Measurements from ENCODE around the gene NUDCD3.

The NUDCD3 gene

GRCh38 chr7:44465490-44465889 is 25.0 kb downstream of the NUDCD3 start:
- Histone ChIP-seq H3F3A (ENCODE audit: control insufficient read depth, insufficient read depth) (peaks cover 23% of the 10 kb centered on the region), H3K79me2 (ENCODE audit: control insufficient read depth, low read length) (peaks cover 92% of the 10 kb centered on the region), H3K4me1 (ENCODE audit: control insufficient read depth, low read length) (peaks cover 85% of the 10 kb centered on the region), H3K4me3 (ENCODE audit: low read length) (no peak overlapping the region), H3K9me3 (ENCODE audit: control insufficient read depth, insufficient read depth, low read length) (no peaks in the 10 kb centered on the region), H3K36me3 (ENCODE audit: control insufficient read depth, low read length) (peaks cover 82% of the 10 kb centered on the region), H3K4me2 (ENCODE audit: low read length) (peak overlapping the region; percentile 32), H3K9me2 (replicated peaks; ENCODE audit: control insufficient read depth, low read length) (no peaks in the 10 kb centered on the region), H3K27ac (ENCODE audit: low read depth, low read length) (0 out of 2 replicates have a peak overlapping the region, but pooled peaks have one; percentile 1), H4K20me1 (ENCODE audit: control insufficient read depth, insufficient read depth, low read depth, low read length) (0 out of 2 replicates have a peak, but pooled peaks cover 4% of the 10 kb centered on the region), H3K27me3 (ENCODE audit: control insufficient read depth, low read length) (no peaks in the 10 kb centered on the region)
- TF ChIP-seq CTCF (IDR thresholded peaks at IDR 0.05; ENCODE audit: low read depth, low read length, poor library complexity, severe bottlenecking) (no peak), EZH2phosphoT487 (IDR thresholded peaks at IDR 0.05; ENCODE audit: borderline replicate concordance, low read length) (no peak)

GRCh38 chr7:44463169-44463808 is 27.2 kb downstream of the NUDCD3 start:
- H3K4me2 ChIP-seq (ENCODE audit: low read length), result peak overlapping the region; percentile 91; the same call in 1 of the 2 replicates
- H3K79me2 ChIP-seq (ENCODE audit: control insufficient read depth, low read length), result peaks cover 91% of the 10 kb centered on the region

GRCh38 chr7:44461387-44461786 is 29.1 kb downstream of the NUDCD3 start:
- H3K27me3 ChIP-seq (ENCODE audit: control insufficient read depth, low read length), result no peaks in the 10 kb centered on the region
- no peaks in the 10 kb centered on the region for H3K9me3 ChIP-seq (ENCODE audit: control insufficient read depth, insufficient read depth, low read length)
- peaks cover 76% of the 10 kb centered on the region for H3K36me3 ChIP-seq (ENCODE audit: control insufficient read depth, low read length)
- peak overlapping the region; percentile 68 for H3K4me3 ChIP-seq (ENCODE audit: low read length)
- H3K4me1 ChIP-seq (ENCODE audit: control insufficient read depth, low read length), result peaks cover 83% of the 10 kb centered on the region
- H3F3A ChIP-seq (ENCODE audit: control insufficient read depth, insufficient read depth), result peaks cover 25% of the 10 kb centered on the region
- no peaks in the 10 kb centered on the region for H4K20me1 ChIP-seq (ENCODE audit: control insufficient read depth, insufficient read depth, low read depth, low read length)
- H3K9me2 ChIP-seq (replicated peaks; ENCODE audit: control insufficient read depth, low read length), result no peaks in the 10 kb centered on the region
- TF ChIP-seq CTCF (IDR thresholded peaks at IDR 0.05; ENCODE audit: low read depth, low read length, poor library complexity, severe bottlenecking), result no peak
- TF ChIP-seq EZH2phosphoT487 (IDR thresholded peaks at IDR 0.05; ENCODE audit: borderline replicate concordance, low read length), result no peak
- peaks cover 98% of the 10 kb centered on the region for H3K79me2 ChIP-seq (ENCODE audit: control insufficient read depth, low read length)
- peak overlapping the region; percentile 67 for H3K27ac ChIP-seq (ENCODE audit: low read depth, low read length)
- peak overlapping the region; percentile 91 for H3K4me2 ChIP-seq (ENCODE audit: low read length)

More at GRCh38 chr7:44463169-44463808, 27.2 kb downstream of the NUDCD3 start:
- Histone ChIP-seq H3K27ac (ENCODE audit: low read depth, low read length) (peak overlapping the region; percentile 67; the same call in 1 of the 2 replicates), H3K4me1 (ENCODE audit: control insufficient read depth, low read length) (peaks cover 83% of the 10 kb centered on the region), H3K9me3 (ENCODE audit: control insufficient read depth, insufficient read depth, low read length) (no peaks in the 10 kb centered on the region), H3K27me3 (ENCODE audit: control insufficient read depth, low read length) (no peaks in the 10 kb centered on the region), H4K20me1 (ENCODE audit: control insufficient read depth, insufficient read depth, low read depth, low read length) (no peaks in the 10 kb centered on the region), H3K4me3 (ENCODE audit: low read length) (no peak overlapping the region), H3F3A (ENCODE audit: control insufficient read depth, insufficient read depth) (peaks cover 23% of the 10 kb centered on the region), H3K9me2 (replicated peaks; ENCODE audit: control insufficient read depth, low read length) (no peaks in the 10 kb centered on the region), H3K36me3 (ENCODE audit: control insufficient read depth, low read length) (peaks cover 79% of the 10 kb centered on the region)
- TF ChIP-seq EZH2phosphoT487 (IDR thresholded peaks at IDR 0.05; ENCODE audit: borderline replicate concordance, low read length) (no peak), CTCF (IDR thresholded peaks at IDR 0.05; ENCODE audit: low read depth, low read length, poor library complexity, severe bottlenecking) (peak; percentile 61)
